ENCODE results near the gene PMEPA1.

The PMEPA1 gene

DNA sequence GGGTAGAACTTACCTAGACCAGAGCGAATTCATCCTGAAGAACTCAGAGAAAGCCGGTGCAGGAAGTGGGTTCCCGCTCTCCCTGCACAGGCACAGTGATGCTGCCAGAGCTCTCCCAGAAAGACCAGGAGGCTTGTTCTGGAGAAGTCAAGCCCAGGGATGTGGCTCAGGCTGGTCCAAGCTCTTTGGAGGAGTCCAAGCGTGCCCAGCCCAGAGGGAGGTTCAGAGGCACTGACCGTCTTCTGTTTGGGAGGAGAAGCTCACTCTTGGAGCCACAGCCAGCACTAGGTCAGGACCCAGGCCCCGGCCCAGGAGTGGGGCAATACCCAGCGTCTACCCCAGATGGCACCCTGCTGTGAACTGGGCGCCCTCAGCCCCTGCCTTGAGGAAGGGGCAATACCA is 1.5 kb upstream of the PMEPA1 start:
- no peak for DNase-seq

DNA sequence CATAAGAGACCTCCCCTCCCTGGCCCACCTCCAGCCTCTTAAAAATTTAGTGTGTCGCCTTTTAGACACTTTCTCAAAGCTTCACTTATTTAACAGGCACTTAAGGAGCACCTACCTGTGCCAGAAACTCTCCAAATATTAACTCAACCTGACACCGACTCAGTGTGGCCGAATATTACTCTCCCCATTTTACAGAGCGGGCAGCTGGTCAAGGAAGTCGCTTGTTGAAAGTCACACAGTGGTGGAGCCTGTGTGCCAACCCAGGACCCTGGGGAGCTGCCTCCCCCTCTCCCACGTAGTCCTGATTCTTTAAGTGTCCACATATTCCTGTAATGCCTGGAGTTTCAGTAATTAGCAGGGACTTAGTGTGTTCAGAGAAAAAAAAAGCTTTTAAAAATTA is 1.0 kb upstream of the PMEPA1 start:
- DNase-seq = no peak

DNA sequence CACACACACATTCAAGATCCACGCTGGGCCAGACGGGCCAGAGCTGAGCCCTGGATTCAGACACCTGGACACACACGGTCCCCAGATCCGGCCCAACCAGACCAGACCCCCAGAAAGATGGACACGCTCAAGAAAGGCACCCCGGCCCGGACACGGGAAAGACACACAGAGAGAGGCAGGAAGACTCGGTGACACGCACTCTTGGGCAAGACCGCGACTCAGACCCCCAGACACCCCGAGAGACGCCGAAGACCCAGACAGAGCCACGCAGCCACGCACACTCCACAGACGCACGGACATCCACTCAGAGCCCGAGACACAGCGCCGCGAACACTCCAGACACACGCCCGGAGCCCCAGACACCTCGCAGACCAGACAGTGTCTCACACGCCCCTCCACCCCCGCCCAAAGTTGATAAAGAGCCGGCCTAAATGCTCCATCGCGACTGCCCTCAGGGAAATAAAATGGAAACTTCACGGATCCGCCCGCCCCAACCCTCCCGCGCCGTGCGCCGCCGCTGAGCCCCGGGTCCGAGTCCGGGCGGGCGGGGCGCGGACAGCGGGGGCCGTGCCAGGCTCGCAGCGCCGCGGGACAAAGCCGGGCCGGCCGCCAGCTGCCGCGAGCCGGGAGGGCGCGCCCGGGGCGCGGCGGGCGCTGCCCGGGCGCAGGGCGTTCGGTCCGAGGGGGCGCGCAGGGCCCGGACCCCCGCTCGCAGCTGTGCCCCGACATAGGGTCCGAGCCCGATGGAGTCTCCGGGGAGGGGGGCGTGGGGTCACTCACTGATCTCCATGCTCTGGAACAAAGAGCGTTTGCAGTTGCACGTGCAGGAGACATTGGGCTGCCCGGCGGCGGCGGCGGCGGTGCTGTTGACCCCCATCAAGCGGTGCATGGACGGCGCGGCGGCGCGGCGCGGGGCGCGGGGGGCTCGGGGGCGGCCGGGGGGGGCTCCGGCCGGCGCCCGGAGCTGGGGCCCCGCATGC is 831 bp downstream of the PMEPA1 start:
- peak; percentile 19 for DNase-seq

DNA sequence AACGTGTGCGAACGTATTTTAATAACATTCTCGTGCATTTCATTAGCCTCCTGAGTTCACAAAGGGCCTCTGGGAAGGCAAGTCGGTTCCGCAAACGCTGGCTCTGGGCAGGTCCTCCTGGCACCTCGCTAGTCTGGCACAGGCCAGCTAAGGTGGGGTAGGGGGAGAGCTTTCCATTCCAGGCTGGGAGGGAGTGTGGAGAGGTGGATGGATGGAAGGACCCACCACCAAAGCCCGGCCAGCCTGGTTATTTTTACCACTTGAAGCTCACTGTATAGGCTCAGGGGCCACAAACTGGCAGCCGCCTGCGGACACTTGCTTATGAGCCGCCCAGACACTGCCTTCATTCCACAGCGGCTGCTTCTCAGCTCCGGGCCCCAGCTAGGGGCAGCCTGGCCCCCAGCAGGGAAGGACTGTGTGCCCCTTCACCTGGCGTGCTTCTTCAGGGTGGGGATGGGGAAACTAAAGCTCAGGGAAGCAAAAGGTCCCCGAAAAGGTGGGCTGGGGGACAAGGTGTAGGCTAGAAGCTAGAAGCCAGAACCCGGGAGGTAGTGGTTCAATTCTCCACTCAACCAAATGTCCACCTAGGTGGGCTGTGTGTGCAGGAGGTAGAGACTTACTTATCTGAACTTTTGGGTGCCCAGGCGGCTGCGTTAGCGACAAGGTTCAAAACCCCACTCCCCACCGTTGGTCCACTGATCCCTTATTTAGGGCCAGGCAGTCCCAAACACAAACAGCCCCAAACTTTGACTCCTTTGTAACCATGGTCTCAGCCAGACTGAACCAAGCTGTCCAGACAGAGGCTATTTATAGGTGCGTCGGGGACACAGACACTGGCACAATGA is 1.7 kb downstream of the PMEPA1 start:
- DNase-seq = peak; percentile 34

DNA sequence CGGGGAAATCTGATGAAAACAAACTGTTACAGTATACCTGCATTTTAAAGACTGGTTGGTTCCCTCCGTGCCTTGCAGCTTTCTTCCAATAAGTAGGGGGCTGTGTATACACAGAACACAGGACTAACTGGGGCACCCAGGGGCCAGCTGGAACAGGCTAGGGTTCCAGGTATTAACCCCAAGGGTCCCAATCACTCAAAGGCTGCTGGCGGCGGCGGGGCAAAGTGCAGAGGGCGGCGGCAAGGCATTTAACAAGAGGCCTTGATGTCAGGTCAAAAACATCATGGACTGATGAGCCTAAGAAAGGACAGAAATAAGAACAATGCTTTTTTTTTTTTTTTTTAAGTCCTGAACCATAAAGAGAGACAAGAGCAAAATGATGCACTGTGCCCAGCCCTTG is 2.5 kb downstream of the PMEPA1 start:
- DNase-seq = no peak

DNA sequence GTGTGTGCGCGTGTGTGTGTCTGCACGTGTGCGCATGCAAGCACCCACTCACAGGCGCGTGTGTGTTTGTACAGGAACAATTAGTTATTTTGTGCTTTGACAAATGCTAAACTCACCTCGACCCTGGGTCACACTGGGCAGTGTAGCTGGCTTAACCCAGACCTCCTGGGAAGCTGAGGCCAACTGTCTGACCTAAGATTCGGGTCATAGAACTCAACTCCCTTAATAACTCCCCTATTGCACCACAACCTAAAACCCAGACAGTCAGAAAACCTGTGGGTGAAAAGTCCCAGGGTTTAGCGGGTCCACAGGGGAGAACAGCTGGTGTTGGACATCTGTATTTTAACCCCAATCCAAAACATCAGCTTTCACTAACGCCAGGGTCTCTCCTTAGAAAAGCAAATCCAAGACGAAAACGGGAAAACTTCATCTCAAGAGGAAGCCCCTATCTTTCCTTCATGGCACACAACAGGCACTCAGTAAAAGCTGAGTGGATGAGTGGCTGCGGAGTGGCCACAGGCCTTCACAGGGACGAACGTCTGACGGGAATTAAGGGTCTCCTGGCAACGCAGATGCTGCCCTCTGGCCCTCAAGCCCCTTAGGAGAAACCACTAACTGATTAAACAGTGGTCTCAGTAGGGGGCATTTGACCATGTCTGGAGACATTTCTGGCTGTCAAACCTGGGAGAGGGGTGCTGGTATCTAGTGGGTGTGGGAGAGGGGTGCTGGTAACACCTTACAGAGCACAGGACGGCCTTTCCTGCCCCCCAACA is 4.5 kb downstream of the PMEPA1 start:
- DNase-seq = no peak

DNA sequence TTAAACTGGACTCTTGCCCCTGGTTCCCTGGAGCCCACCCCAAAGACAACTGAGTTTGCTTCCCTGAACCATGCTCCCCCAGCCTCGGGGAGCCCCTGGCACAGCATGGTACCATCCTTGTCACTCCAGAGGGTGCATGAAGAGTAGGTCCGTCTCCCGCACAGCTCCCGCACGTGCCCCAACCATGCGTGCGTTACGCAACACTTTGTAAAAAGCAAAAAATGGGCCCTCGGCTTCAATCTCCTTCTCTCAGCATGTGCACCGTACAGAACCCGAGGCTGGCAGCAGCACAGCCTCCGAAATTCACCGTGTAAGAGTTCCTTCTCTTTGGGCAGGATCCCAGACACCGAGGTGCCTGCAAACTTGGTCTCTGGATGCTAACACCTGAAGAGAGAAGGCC is 5.6 kb downstream of the PMEPA1 start:
- no peak for DNase-seq

DNA sequence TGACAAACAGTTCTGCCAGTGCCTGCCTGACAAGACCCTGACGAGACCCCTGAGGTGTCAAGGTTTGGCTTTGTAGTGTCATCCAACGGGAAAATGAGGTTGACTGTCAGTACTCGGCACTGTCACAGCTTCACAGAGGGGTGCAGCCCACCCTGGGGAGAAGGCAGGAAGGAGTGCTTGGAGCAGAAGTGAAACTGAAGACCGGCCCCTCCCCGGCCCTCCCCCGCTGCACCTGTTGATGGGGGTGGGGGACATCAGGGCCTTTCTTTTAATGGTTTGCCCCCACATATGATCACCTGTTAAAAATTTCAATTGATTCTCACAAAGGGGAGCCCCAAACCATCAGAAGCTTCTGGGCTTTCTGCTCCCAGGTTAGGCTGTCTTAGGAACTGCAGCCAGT is 6.8 kb downstream of the PMEPA1 start:
- DNase-seq = no peak

DNA sequence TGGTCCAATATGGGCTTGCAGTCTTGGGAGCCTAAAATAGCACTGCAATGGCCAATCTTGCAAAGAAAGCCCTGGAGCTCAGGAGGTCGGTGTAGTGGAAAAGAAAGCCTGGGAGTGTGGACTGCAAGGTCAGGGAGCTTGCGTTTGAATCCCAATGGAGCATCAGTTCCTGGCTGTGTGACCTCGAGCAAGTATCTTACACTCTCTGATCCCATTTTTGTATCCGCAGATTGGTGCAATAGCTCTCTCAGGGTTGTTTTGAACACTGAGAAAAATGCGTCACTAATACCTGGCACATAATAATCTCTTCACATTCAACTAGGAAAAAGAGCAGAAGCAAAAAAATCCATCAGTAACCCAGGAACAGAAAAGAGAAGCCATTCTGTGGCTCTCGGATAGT is 7.3 kb downstream of the PMEPA1 start:
- no peak for DNase-seq

DNA sequence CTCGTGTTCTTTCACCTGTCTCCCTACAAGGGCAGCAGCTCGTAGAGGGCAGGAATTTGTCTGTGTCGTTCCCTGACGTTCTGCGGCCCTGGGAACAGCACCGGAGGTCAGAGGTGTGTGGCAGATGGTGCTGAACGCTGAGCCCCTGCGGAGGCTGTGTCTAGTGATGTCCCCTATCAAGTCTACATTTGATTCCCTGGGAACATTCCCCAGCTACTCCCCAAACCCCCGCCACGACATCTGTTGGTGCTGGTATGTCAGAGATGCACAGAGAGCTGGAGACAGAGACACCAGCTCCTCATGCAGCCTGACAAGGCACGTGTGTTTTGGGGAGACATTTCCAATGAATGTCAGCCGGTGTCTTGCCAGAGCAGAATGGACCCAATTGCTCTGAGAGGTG is 7.7 kb downstream of the PMEPA1 start:
- DNase-seq = no peak

DNA sequence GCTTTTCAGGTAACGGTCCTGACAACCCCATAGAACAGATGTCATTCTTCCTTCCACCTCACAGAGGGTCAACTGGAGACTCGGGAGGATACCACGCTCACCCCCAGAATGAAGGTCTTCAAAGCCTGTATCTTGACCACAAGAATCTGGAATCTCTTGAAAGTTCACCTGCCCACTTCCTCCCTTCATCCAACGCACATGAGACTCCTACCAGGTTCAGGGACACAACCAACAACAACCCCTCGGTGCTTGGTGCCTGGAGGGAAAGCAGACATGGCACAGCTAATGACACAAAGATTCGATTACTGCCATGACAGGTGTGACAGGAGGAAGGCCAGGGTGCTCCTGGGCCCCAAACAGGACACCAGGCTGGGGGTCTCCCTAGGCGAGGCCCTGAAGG is 8.2 kb downstream of the PMEPA1 start:
- no peak for DNase-seq

DNA sequence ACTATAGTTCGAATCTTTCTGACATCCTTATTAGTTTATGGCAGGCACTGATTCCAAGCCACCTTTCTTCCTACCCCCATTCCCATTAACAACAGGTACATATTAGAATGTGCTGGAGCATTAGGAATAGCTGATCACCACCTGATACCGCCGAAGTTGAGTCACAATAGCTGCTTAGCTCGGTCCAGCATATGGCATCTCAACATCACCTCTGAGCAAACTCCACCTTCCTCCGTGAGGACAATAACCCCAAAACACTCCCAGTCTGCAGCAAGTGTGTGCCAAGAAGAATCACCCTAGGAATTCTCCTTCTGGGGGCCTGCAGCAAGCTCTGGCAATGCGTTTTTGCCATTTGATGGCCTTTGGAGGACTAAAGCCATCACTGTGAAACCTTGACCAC is 8.7 kb downstream of the PMEPA1 start:
- no peak for DNase-seq

DNA sequence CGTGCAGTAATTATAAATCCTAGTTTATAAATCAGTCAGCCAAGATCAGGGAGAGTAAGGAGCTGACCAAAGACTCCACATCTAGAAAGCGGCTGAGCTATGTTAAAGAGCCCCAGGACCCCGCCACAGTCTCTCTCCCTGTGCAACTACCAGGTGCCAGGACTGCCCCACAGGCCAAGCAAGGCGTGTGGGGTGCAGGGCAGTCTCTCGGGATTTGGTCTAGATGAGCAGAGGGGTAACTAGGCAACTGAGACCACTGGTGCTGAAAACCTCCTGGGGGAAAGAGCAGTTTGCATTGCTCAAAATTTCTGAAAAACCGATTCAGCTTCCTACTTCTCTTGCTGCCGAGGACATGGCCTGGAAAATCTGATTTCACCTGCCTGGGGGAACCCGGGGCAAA is 10.4 kb downstream of the PMEPA1 start:
- no peak for DNase-seq

DNA sequence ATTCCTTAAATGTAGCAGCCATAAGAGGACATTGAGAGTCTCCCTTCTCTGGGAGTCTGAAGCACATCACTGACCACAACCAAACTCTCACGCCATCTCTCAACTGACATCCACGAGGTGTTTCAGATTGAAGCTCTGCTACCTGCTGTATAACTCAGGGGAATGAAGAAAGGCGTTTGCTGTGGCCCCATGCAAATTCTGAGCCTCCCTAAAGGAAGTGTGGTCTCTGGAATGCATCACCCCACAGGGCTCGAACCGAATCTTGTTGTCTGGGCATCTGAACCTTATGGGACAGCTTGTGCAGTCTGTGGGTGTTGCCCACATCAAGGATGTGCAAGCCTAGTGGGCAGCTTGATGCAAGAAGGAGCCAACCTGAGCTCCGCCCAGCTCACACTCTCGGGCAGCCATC is 10.9 kb downstream of the PMEPA1 start:
- peak; percentile 58 for DNase-seq

DNA sequence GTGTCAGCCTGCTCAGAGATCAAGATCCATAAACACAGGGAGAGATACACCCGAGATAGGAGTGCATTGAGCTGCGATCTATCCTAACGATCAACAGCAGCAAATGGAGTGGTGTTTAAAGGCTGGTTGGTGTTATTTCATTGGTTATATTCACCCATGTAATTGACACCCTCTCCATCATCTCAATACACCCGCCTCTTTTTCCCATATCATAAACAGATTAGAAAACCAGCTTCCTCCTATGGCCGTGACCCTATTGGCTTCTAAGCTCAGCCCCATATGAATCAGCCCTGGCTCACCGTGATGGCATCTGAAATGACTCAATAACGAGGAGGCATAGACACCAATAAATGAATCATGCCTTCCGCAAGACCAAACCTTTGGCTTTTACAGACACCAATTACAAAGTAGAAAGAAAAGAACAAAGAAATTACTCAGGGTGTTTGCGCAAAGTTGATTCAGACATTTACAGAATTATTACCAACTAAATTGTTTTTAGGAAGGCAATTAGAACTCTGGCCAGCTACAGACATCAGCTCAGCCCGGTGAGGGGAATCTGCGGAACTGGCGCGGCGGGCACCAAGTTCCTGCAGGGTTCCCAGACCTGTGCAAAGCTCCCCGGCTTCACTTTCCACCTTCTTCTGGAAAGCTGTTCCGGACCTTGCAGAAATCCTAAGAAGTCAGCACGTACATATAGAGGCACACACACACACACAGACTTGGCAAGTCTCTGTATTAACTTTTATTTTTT is 11.5 kb downstream of the PMEPA1 start:
- DNase-seq = peak; percentile 99

DNA sequence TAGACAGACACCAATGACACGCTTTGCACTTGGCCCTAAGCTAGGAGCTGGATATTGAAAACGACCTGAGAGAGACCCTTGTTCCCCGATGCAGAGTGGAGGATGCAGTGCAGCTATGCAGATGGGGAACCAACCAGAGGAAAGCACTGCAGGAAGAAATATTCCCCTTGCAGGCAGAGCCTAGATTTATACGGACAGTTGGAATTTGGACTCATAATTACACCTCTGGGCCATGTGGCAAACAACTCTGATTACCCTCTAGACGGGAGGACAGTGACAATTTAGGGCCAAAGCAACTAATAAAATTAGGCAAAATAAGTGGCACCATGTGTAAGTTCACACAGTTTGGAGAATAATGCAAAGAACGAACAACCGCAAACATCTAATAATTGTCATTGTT is 12.3 kb downstream of the PMEPA1 start:
- no peak for DNase-seq

DNA sequence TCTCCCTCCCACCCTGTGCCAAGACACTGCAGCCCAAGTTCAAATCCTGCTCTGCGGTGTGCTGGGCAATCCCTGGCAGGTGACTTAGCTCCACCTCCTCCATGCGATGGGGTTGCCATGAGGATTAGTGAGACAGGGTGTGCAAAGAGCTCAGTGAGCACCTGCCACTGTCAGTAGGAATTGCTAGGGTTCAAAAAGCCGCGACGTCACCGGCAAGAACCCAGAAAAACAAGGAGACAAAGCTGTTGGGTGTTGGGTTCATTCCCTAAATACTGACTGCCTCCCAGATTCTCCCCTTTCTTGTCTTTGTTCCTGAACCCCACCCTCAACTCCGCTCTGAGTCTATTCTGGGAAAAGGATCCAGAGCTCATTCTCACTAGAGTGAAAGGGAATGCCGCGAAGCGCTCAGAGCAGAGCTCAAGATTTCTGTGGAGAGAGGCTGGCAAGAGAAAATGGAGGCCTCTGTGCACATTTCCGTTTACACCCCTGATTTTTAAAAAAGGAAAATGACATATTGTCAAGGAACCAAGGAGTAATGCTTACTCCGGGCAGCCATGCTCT is 13.3 kb downstream of the PMEPA1 start:
- no peak for DNase-seq

DNA sequence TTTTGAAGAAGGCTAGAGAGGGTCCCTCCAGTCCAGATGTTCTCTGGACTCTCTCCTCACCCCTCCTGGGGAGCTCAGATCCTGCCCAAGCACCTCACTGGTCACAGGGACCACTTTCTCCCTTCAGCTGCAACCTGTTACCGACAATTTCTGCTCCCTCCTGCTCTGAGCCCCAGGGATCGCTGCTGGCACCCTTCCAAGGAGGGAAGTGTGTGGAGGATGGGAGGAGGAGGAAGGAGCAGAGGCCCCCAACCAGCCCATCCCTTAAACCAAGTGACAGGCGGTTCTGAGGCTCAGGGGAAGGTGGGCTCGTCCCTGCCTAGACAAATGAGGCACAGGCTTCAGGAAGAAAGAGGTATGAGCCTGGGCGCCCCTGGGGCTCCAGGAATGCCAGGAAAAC is 13.9 kb downstream of the PMEPA1 start:
- DNase-seq = no peak

DNA sequence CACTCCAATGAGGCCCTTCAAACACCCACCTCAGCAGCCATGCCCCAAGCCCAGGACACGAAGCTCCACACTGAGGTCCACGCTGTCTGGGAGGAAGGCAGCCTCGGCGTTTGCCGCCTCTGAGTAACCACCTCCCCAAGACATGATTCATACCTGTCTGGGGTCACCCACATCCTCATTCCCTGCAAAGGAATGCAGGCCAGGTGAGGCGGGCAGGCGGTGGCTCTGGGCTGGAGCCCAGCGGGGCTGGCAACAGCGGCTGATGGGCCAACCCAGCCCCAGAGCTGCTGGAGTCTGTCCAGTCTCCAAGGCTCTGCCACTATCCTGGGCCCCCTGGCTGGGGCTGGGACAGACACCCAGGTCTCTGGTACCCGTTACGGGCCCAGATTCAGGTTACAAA is 14.8 kb downstream of the PMEPA1 start:
- DNase-seq = no peak

DNA sequence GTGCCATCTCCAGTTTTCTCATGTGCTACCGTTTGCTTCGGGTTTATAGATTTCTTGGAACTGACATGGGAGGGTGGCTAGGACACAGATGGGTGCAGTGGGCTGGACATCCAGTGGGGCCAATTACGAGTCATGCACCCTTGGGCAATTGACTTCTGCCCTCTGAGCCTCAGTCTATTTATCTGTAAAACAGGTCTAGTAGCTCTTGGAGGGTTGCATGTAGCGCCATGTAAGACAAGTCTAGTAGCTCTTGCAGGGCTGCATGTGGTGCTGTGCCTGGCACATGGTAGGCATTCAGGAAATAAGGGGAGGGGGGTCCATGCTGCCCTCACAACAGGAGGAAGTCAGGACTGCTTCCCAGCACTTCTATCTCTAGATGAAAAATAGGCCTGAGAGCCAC is 15.3 kb downstream of the PMEPA1 start:
- DNase-seq = no peak

DNA sequence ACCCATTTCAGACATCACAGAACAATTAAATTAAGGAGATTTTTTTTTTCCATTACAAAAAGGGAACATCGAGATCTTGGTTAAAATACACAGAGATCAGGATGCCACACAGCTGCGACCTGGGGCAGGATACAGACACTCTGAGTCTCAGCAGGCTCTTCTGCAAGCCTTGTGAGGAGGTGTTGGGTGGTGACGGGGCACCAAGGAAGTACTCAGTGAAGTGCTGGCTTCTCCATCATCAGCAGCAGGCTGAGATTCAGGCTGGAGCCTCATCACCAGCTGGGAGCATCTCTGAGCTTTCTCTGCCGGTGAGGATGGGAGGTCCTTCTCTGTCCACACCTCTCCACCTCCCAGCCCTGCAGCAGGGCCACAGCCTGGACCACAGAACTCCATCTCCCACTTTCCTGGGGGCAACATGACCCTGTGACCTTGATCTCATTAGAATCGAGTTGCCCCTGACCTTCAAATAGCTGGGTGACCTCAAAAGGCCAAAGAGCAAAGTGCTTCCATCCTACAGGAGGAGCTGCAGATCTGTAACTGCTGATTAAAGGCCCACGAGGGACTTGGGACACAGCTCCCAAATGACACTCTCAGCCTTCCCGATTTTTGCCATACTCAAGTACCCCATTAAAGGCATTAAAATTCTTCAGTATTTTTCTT is 16.0 kb downstream of the PMEPA1 start:
- DNase-seq = no peak

All from fibroblast of skin of back (primary cell).